SK-N-SH (cell line): ENCODE measurements around the gene PALM3. TPM values are rescaled to one million over a fixed set of nuclear protein-coding genes. Genes with fewer than 3 reads are reported as not detected.

ENCODE experiments used
- CTCF ChIA-PET: fragments of 300-600, 350-600 bp; formaldehyde crosslinking; extraction: SDS; loops from one replicate; lab custom pipeline; 2021; lab: Yijun Ruan, JAX
- POLR2A ChIA-PET: fragments of 350-600 bp; sonication (Branson Sonifier 250); formaldehyde crosslinking; extraction: SDS; loops from one replicate; lab custom pipeline; 2020; ENCODE audit warnings: antibody characterized with exemption, inconsistent platforms; lab: Yijun Ruan, JAX
- DNase-seq: peaks from one replicate; pipeline ENCODE4 v3.0.0; 2012
- H2AFZ ChIP-seq: fragments of 200-600 bp; sonication (generic); 2 replicates; pipeline ENCODE4 v1.8.1; 2016; ENCODE audit warnings: antibody characterized with exemption, mild to moderate bottlenecking, low read depth
- H3F3A ChIP-seq: fragments of 200-600 bp; sonication (generic); replicated peaks from 2 replicates; pipeline ENCODE3; 2016; ENCODE audit warnings: antibody characterized with exemption, mild to moderate bottlenecking; ENCODE audit not compliant: insufficient read depth
- H3K27ac ChIP-seq, 2 experiments: fragments of 200-500 bp in 1 of 2; fragments of 200-600 bp in 1 of 2; sonication (Bioruptor generic) in 1 of 2; sonication (generic), shearing (Covaris generic) in 1 of 2; 2 replicates each; pipeline versions ENCODE4 v1.5.1 to v1.6.1; 2014 to 2016; ENCODE audit warnings: low read depth in 2 of 2, inconsistent platforms in 1 of 2, low read length in 1 of 2, mild to moderate bottlenecking in 1 of 2, mixed read lengths in 1 of 2
- H3K27me3 ChIP-seq: fragments of 200-600 bp; sonication (generic), shearing (Covaris generic); 2 replicates; pipeline ENCODE4 v1.6.1; 2016; ENCODE audit warnings: mixed run types; ENCODE audit not compliant: insufficient read depth
- H3K36me3 ChIP-seq, 2 experiments: fragments of 200-500 bp in 1 of 2; fragments of 200-600 bp in 1 of 2; sonication (Bioruptor generic) in 1 of 2; sonication (generic) in 1 of 2; replicated peaks in 1 of 2; 2 replicates each; pipeline versions ENCODE3 to v1.5.1; 2014 to 2016; ENCODE audit warnings: low read length in 1 of 2, mild to moderate bottlenecking in 1 of 2; ENCODE audit not compliant: insufficient read depth in 2 of 2, control insufficient read depth in 1 of 2
- H3K4me1 ChIP-seq, 2 experiments: fragments of 200-500 bp in 1 of 2; fragments of 200-600 bp in 1 of 2; sonication (Bioruptor generic) in 1 of 2; sonication (generic), shearing (Covaris generic) in 1 of 2; 2 replicates each; pipeline versions ENCODE4 v1.5.1 to v1.6.1; 2014 to 2016; ENCODE audit warnings: low read depth in 1 of 2, low read length in 1 of 2, mixed run types in 1 of 2; ENCODE audit not compliant: insufficient read depth in 2 of 2, control insufficient read depth in 1 of 2
- H3K4me2 ChIP-seq: fragments of 200-600 bp; sonication (generic), shearing (Covaris generic); 2 replicates; pipeline ENCODE4 v1.6.1; 2017; ENCODE audit warnings: mixed run types
- H3K4me3 ChIP-seq, 2 experiments: fragments of 200-500 bp in 1 of 2; fragments of 200-600 bp in 1 of 2; sonication (Bioruptor generic) in 1 of 2; sonication (generic), shearing (Covaris generic) in 1 of 2; 2 replicates each; pipeline versions ENCODE4 v1.5.1 to v1.8.1; 2014 to 2016; ENCODE audit warnings: low read depth in 2 of 2, inconsistent platforms in 1 of 2, low read length in 1 of 2, mild to moderate bottlenecking in 1 of 2, mixed read lengths in 1 of 2, moderate library complexity in 1 of 2
- H3K79me2 ChIP-seq: fragments of 200-600 bp; sonication (generic); 2 replicates; pipeline ENCODE4 v1.8.1; 2017; ENCODE audit warnings: mild to moderate bottlenecking; ENCODE audit not compliant: insufficient read depth
- H3K9ac ChIP-seq: fragments of 200-600 bp; sonication (generic); 2 replicates; pipeline ENCODE4 v1.6.1; 2017; ENCODE audit warnings: mixed run types
- H3K9me2 ChIP-seq: fragments of 200-600 bp; sonication (generic); 2 replicates; pipeline ENCODE4 v1.6.1; 2017; ENCODE audit warnings: mixed run types
- H3K9me3 ChIP-seq: fragments of 200-600 bp; sonication (generic); 2 replicates; pipeline ENCODE4 v1.6.1; 2017; ENCODE audit warnings: mixed run types, mild to moderate bottlenecking, moderate library complexity
- H4K20me1 ChIP-seq: fragments of 200-600 bp; sonication (generic); 2 replicates; pipeline ENCODE4 v1.6.1; 2017; ENCODE audit warnings: mild to moderate bottlenecking, mixed run types; ENCODE audit not compliant: insufficient read depth
- CHD2 ChIP-seq: fragments of 150-350 bp; IDR thresholded peaks from 2 replicates; pipeline ENCODE4 v1.6.1; 2018; ENCODE audit warnings: low read length; ENCODE audit not compliant: partially characterized antibody
- ELF1 ChIP-seq: IDR thresholded peaks from 2 replicates; pipeline ENCODE4 v1.4.0; 2012
- GABPA ChIP-seq: IDR thresholded peaks from 2 replicates; pipeline ENCODE4 v1.4.0; 2012; ENCODE audit warnings: low read depth, mild to moderate bottlenecking
- MXI1 ChIP-seq: IDR thresholded peaks from 2 replicates; pipeline ENCODE4 v1.6.1; 2012; ENCODE audit warnings: mild to moderate bottlenecking, low read depth, low read length, improper control_type of control experiment
- NFIC ChIP-seq: IDR thresholded peaks from 2 replicates; pipeline ENCODE4 v1.4.0; 2012; ENCODE audit warnings: borderline replicate concordance
- NRF1 ChIP-seq: IDR thresholded peaks from 2 replicates; pipeline ENCODE4 v1.6.1; 2012; ENCODE audit warnings: low read depth, mild to moderate bottlenecking, low read length
- POLR2AphosphoS5 ChIP-seq: IDR thresholded peaks from 2 replicates; pipeline ENCODE4 v1.6.1; 2012; ENCODE audit warnings: low read depth, low read length
- RCOR1 ChIP-seq: fragments of 150-350 bp; IDR thresholded peaks from 2 replicates; pipeline ENCODE4 v1.6.1; 2017; ENCODE audit warnings: antibody characterized with exemption, low read length
- TCF12 ChIP-seq: IDR thresholded peaks from 2 replicates; pipeline ENCODE4 v1.4.0; 2012
- TEAD4 ChIP-seq: IDR thresholded peaks from 2 replicates; pipeline ENCODE4 v1.4.0; 2012; ENCODE audit warnings: mild to moderate bottlenecking, borderline replicate concordance; ENCODE audit not compliant: insufficient read depth
- USF1 ChIP-seq: IDR thresholded peaks from 2 replicates; pipeline ENCODE4 v1.4.0; 2012; ENCODE audit warnings: low read depth, borderline replicate concordance
- YY1 ChIP-seq: IDR thresholded peaks from 2 replicates; pipeline ENCODE4 v1.4.0; 2012; ENCODE audit warnings: low read depth, mild to moderate bottlenecking
- ZBTB33 ChIP-seq: IDR thresholded peaks from 2 replicates; pipeline ENCODE4 v1.4.0; 2012; ENCODE audit warnings: low read depth, borderline replicate concordance
- WGBS: methylation state at CpG from one replicate; pipeline ENCODE4 v1.1.6; 2017; ENCODE audit warnings: low lambda C conversion rate; 5-methylcytosine and 5-hydroxymethylcytosine counted together
- polyA plus RNA-seq, 3 experiments: library from polyadenylated mRNA; depleted of rRNA; stranded (reverse); fragments of >200 nt; gene quantifications; 2 replicates each; pipeline ENCODE4 v1.2.3, GENCODE V29; 2012
- TF ChIP-seq, protein P1 (sequence below): fragments of 150-350 bp; IDR thresholded peaks from 2 replicates; pipeline ENCODE4 v1.6.1; 2016; ENCODE audit warnings: mild to moderate bottlenecking, low read depth, low read length
- TF ChIP-seq, protein P2 (sequence below): IDR thresholded peaks from 2 replicates; pipeline ENCODE4 v1.6.1; 2012; ENCODE audit warnings: mild to moderate bottlenecking, low read depth, low read length, moderate library complexity

Gene PALM3
- polyA plus RNA-seq, 1 of the 3 experiments (the other 2 are of a cell fraction), result 5.5 TPM

DNA sequence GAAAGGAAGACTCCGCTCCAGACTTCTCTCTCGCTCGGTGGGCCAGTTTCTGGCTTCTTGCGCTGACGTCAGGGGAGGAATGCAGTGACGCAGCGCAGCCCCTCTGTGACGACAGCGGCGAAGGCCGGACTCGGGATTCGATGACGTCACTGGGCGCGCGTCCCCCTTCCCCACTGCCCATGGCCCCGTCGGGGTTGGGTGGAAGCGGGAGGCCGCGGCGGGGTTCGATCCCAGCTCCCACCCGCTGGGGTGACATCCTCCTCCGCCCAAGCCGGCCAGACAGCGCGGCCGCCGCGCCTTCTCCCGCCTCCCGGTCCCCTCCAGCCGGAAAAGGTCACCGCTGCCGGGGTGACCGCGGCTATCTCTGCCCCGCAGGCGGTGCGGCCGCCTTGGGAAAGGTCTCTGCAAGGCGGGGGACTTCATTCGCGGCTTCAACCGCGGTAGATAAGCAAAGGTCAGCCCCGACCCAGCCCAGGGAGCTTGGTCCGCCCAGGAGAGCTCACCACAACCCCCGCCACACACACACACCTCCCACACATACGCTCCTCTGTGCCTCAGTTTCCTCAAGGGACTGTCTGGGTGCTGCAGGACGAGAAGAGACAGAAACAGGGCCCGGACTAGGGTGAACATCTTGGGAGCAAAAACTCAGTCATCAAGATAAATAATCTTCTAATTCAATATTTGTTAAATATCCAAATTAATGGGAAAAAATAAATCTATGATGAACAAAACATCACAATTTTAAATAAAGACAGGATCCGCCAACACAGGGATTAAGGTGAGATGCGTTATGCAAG, 54.9 kb downstream of the PALM3 start:
- peak overlapping the region; percentile 91 for H3K4me2 ChIP-seq
- H4K20me1 ChIP-seq, result no peaks in the 10 kb centered on the region
- peak overlapping the region; percentile 61 to 73 for H3K4me3 ChIP-seq
- peaks cover 0 to 7% of the 10 kb centered on the region in 2 experiments; a peak in 1 of 4 replicates for H3K4me1 ChIP-seq
- no peaks in the 10 kb centered on the region for H3K9me3 ChIP-seq
- H3K9me2 ChIP-seq, result no peaks in the 10 kb centered on the region
- peak overlapping the region; percentile 93 to 94 for H3K27ac ChIP-seq
- H3F3A ChIP-seq, result peaks cover 17% of the 10 kb centered on the region
- POLR2A ChIA-PET, result interaction anchor here (0.8 to 1.6 kb wide), 4 partner anchors 12 to 64 kb away, joined by 3 to 5 read pairs (median 4); partner anchors contain the start of gene IL27RA
- peak; percentile 93 for DNase-seq
- H2AFZ ChIP-seq, result peak overlapping the region; percentile 93
- no peaks in the 10 kb centered on the region for H3K36me3 ChIP-seq
- no peaks in the 10 kb centered on the region for H3K27me3 ChIP-seq
- TF ChIP-seq USF1, result 0 out of 2 replicates have a peak, but pooled peaks have one; percentile 19
- peak; percentile 63 for TF ChIP-seq POLR2AphosphoS5
- TF ChIP-seq GABPA, result no peak
- 42% methylated on average over 13 of the region's 56 CpGs for WGBS
- peaks cover 4% of the 10 kb centered on the region; the same call in 1 of the 2 replicates for H3K79me2 ChIP-seq
- H3K9ac ChIP-seq, result peak overlapping the region; percentile 100
- CTCF ChIA-PET, result interaction anchor here (0.5 to 1.8 kb wide), 8 partner anchors 14 to 601 kb away, joined by 3 to 9 read pairs (median 3); partner anchors contain the start of genes IL27RA and RLN3

GRCh38 chr19:14006085-14006765, 55.7 kb downstream of the PALM3 start, which contains the start of gene RFX1:
Gene RFX1 (minus strand): TSS chr19:14006320. CDS start chr19:13993843, 12,477 bp downstream.
- H3K36me3 ChIP-seq, result no peaks in the 10 kb centered on the region
- no peaks in the 10 kb centered on the region for H4K20me1 ChIP-seq
- DNase-seq, result peak; percentile 90
- H3F3A ChIP-seq, result peaks cover 17% of the 10 kb centered on the region
- H3K4me3 ChIP-seq, result peak within 1 kb of the TSS; percentile 61 to 73
- H2AFZ ChIP-seq, result peak within 1 kb of the TSS; percentile 93
- no peaks in the 10 kb centered on the region for H3K9me2 ChIP-seq
- ChIA-PET POLR2A (interaction anchor here (0.8 to 1.6 kb wide), 5 partner anchors 12 to 65 kb away, joined by 3 to 5 read pairs (median 3); partner anchors contain the start of gene IL27RA), CTCF (interaction anchor here (1.2 to 1.8 kb wide), 6 partner anchors 13 to 127 kb away, joined by 3 to 9 read pairs (median 3); partner anchors contain the start of genes IL27RA and RLN3)
- WGBS, result 2% methylated on average over 29 of the region's 58 CpGs
- H3K4me1 ChIP-seq, result peaks cover 0 to 7% of the 10 kb centered on the region in 2 experiments; a peak in 1 of 4 replicates
- no peaks in the 10 kb centered on the region for H3K9me3 ChIP-seq
- peak within 1 kb of the TSS; percentile 100 for H3K9ac ChIP-seq
- no peaks in the 10 kb centered on the region for H3K27me3 ChIP-seq
- peaks cover 4% of the 10 kb centered on the region; the same call in 1 of the 2 replicates for H3K79me2 ChIP-seq
- peak within 1 kb of the TSS; percentile 93 to 94 for H3K27ac ChIP-seq
- H3K4me2 ChIP-seq, result peak within 1 kb of the TSS; percentile 91
- TF ChIP-seq RCOR1 (peak; percentile 18; the same call in 1 of the 2 replicates), CHD2 (peak; percentile 97), ZBTB33 (peak; percentile 86; the same call in 1 of the 2 replicates), ELF1 (peak; percentile 43; the same call in 1 of the 2 replicates), YY1 (peak; percentile 22), TCF12 (no peak), MXI1 (peak; percentile 98), TEAD4 (no peak), GABPA (peak; percentile 60), NRF1 (peak; percentile 99), NFIC (no peak)
- TF ChIP-seq, protein P1, sequence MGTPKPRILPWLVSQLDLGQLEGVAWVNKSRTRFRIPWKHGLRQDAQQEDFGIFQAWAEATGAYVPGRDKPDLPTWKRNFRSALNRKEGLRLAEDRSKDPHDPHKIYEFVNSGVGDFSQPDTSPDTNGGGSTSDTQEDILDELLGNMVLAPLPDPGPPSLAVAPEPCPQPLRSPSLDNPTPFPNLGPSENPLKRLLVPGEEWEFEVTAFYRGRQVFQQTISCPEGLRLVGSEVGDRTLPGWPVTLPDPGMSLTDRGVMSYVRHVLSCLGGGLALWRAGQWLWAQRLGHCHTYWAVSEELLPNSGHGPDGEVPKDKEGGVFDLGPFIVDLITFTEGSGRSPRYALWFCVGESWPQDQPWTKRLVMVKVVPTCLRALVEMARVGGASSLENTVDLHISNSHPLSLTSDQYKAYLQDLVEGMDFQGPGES, result peak; percentile 97
- TF ChIP-seq, protein P2, sequence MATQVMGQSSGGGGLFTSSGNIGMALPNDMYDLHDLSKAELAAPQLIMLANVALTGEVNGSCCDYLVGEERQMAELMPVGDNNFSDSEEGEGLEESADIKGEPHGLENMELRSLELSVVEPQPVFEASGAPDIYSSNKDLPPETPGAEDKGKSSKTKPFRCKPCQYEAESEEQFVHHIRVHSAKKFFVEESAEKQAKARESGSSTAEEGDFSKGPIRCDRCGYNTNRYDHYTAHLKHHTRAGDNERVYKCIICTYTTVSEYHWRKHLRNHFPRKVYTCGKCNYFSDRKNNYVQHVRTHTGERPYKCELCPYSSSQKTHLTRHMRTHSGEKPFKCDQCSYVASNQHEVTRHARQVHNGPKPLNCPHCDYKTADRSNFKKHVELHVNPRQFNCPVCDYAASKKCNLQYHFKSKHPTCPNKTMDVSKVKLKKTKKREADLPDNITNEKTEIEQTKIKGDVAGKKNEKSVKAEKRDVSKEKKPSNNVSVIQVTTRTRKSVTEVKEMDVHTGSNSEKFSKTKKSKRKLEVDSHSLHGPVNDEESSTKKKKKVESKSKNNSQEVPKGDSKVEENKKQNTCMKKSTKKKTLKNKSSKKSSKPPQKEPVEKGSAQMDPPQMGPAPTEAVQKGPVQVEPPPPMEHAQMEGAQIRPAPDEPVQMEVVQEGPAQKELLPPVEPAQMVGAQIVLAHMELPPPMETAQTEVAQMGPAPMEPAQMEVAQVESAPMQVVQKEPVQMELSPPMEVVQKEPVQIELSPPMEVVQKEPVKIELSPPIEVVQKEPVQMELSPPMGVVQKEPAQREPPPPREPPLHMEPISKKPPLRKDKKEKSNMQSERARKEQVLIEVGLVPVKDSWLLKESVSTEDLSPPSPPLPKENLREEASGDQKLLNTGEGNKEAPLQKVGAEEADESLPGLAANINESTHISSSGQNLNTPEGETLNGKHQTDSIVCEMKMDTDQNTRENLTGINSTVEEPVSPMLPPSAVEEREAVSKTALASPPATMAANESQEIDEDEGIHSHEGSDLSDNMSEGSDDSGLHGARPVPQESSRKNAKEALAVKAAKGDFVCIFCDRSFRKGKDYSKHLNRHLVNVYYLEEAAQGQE, result no peak
